ENCODE measurements around the gene SEC61G.

Gene SEC61G

GRCh38 chr7:54719425-54719824, 39.6 kb downstream of the SEC61G start:
- no peak overlapping the region for H3K4me3 ChIP-seq (replicated peaks; ENCODE audit: insufficient read depth, low read length)
- no peaks in the 10 kb centered on the region for H3K27me3 ChIP-seq (ENCODE audit: insufficient read depth, poor library complexity, severe bottlenecking)
- DNase-seq (ENCODE audit: low read depth in 1 of 2, low spot score in 1 of 2), result no peak
- no peak overlapping the region for H3K27ac ChIP-seq (replicated peaks)
- TF ChIP-seq REST (IDR thresholded peaks at IDR 0.05; ENCODE audit: insufficient replicate concordance, low read depth) (no peak), POLR2AphosphoS5 (IDR thresholded peaks at IDR 0.05; ENCODE audit: low read depth) (no peak), CTCF (IDR thresholded peaks at IDR 0.05; ENCODE audit: insufficient read depth, low read length) (no peak), SPI1 (IDR thresholded peaks at IDR 0.05; ENCODE audit: borderline replicate concordance, low read depth) (no peak), GABPA (IDR thresholded peaks at IDR 0.05; ENCODE audit: low read depth) (no peak)

- TF ChIP-seq SPI1 (IDR thresholded peaks at IDR 0.05; ENCODE audit: borderline replicate concordance, low read depth) (no peak), CTCF (IDR thresholded peaks at IDR 0.05; ENCODE audit: insufficient read depth, low read length) (no peak), REST (IDR thresholded peaks at IDR 0.05; ENCODE audit: insufficient replicate concordance, low read depth) (no peak), POLR2AphosphoS5 (IDR thresholded peaks at IDR 0.05; ENCODE audit: low read depth) (no peak)
- peak in 1 of 2 experiments; percentile 35 for DNase-seq (ENCODE audit: low read depth in 1 of 2, low spot score in 1 of 2)
- Histone ChIP-seq H3K27ac (replicated peaks) (no peak overlapping the region), H3K4me3 (replicated peaks; ENCODE audit: insufficient read depth, low read length) (no peak overlapping the region), H3K27me3 (ENCODE audit: insufficient read depth, poor library complexity, severe bottlenecking) (no peaks in the 10 kb centered on the region)
Observed at GRCh38 chr7:54712820-54713219, 46.2 kb downstream of the SEC61G start.

- no peaks in the 10 kb centered on the region for H3K27me3 ChIP-seq (ENCODE audit: insufficient read depth, poor library complexity, severe bottlenecking)
- DNase-seq (ENCODE audit: low read depth in 1 of 2, low spot score in 1 of 2), result no peak
Observed at GRCh38 chr7:54711900-54712595, 47.0 kb downstream of the SEC61G start.

More at GRCh38 chr7:54711900-54712595, 47.0 kb downstream of the SEC61G start:
- H3K4me3 ChIP-seq (replicated peaks; ENCODE audit: insufficient read depth, low read length), result no peak overlapping the region
- TF ChIP-seq CTCF (IDR thresholded peaks at IDR 0.05; ENCODE audit: insufficient read depth, low read length) (no peak), SPI1 (IDR thresholded peaks at IDR 0.05; ENCODE audit: borderline replicate concordance, low read depth) (no peak), POLR2AphosphoS5 (IDR thresholded peaks at IDR 0.05; ENCODE audit: low read depth) (no peak), REST (IDR thresholded peaks at IDR 0.05; ENCODE audit: insufficient replicate concordance, low read depth) (no peak), GABPA (IDR thresholded peaks at IDR 0.05; ENCODE audit: low read depth) (no peak)
- no peak overlapping the region for H3K27ac ChIP-seq (replicated peaks)

All from HL-60 (cell line).